GM12864 (cell line): ENCODE results near the gene GPX1.
"Not testable (repeated sequence)": the region's sequence is repeated elsewhere in the genome, so short reads cannot be mapped to it uniquely, and the experiment has no call there.

Experiments
- DNase-seq: peaks from one replicate; pipeline ENCODE4 v3.0.0-alpha.2; 2011; ENCODE audit warnings: low read depth
- H3K4me3 ChIP-seq: 2 replicates; pipeline ENCODE4 v1.5.1; 2011; ENCODE audit warnings: mild to moderate bottlenecking, low read depth, low read length, control low read depth
- TF ChIP-seq, protein P1 (sequence below): IDR thresholded peaks from 2 replicates; pipeline ENCODE4 v1.5.1; 2011; ENCODE audit warnings: low read depth, mild to moderate bottlenecking, moderate library complexity, low read length, control low read depth, inconsistent platforms; ENCODE audit errors: missing control alignments

GPX1 gene

GRCh38 chr3:49358217-49358883, at the start of gene GPX1:
Gene GPX1, minus strand, starts transcription at chr3:49358353. Its CDS starts 75 bp downstream, at chr3:49358278.
- peak within 1 kb of the TSS; percentile 95 for H3K4me3 ChIP-seq
- TF ChIP-seq, protein P1, sequence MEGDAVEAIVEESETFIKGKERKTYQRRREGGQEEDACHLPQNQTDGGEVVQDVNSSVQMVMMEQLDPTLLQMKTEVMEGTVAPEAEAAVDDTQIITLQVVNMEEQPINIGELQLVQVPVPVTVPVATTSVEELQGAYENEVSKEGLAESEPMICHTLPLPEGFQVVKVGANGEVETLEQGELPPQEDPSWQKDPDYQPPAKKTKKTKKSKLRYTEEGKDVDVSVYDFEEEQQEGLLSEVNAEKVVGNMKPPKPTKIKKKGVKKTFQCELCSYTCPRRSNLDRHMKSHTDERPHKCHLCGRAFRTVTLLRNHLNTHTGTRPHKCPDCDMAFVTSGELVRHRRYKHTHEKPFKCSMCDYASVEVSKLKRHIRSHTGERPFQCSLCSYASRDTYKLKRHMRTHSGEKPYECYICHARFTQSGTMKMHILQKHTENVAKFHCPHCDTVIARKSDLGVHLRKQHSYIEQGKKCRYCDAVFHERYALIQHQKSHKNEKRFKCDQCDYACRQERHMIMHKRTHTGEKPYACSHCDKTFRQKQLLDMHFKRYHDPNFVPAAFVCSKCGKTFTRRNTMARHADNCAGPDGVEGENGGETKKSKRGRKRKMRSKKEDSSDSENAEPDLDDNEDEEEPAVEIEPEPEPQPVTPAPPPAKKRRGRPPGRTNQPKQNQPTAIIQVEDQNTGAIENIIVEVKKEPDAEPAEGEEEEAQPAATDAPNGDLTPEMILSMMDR, result no peak
- peak; percentile 75 for DNase-seq

- TF ChIP-seq, protein P1, result no peak
- no peak for DNase-seq
- no peak overlapping the region for H3K4me3 ChIP-seq
Observed at GRCh38 chr3:49406571-49407565, 48.7 kb upstream of the GPX1 start.

GRCh38 chr3:49405570-49405969, 47.4 kb upstream of the GPX1 start:
- H3K4me3 ChIP-seq, DNase-seq: not testable (repeated sequence)

DNA sequence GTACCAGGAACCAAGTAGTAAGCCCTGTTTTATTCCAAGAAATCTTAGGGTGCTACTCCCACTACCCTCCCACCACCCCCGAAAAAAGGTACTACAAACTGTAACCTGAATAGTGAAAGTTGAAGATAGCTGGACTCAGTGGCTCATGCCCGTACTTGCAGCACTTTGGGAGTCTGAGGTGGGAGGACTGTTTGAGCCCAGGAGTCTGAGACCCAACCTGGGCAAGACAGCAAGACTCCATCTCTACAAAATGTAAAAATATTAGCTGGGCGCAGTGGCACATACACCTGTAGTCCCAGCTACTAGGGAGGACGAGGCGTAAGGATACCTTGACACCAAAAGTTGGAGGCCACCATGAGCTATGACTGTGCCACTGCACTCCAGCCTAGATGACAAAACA, 45.7 kb upstream of the GPX1 start:
- no peak for DNase-seq
- H3K4me3 ChIP-seq, result no peak overlapping the region
- TF ChIP-seq, protein P1, result no peak

GRCh38 chr3:49401766-49402165, 43.6 kb upstream of the GPX1 start:
- TF ChIP-seq, protein P1, result no peak
- no peak overlapping the region for H3K4me3 ChIP-seq
- DNase-seq, result no peak

DNA sequence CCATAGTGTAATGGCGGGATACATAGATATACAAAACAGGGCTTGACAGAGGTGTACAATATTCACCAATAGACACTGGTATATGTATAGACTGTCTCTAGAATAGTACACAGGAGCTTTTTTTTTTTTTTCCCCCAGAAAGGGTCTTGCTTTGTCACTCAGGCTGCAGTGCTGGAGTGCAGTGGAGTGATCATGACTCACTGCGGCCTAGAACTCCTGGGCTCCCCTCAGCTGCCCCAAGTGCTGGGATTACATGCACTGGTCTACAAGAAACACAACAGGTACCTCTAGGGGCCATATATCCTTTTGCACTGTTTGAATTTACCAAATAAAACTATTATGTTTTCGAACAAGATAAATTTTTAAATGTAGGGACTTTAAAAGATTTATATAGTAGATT, 41.3 kb upstream of the GPX1 start:
- DNase-seq, result no peak
- H3K4me3 ChIP-seq, result no peak overlapping the region
- TF ChIP-seq, protein P1, result no peak

- no peak overlapping the region for H3K4me3 ChIP-seq
- no peak for DNase-seq
- TF ChIP-seq, protein P1, result no peak
Observed at GRCh38 chr3:49397470-49397869, 39.3 kb upstream of the GPX1 start.

- DNase-seq, H3K4me3 ChIP-seq: not testable (repeated sequence)
Observed at GRCh38 chr3:49391310-49391709, 33.2 kb upstream of the GPX1 start.
